Ectodermal cell (in vitro differentiated cells): ENCODE measurements around the gene HAUS7.
"Not testable (repeated sequence)": the region's sequence is repeated elsewhere in the genome, so short reads cannot be mapped to it uniquely, and the experiment has no call there.

Source experiments
- H3K27ac ChIP-seq: 2 replicates; pipeline ENCODE4 v1.7.0; 2013; ENCODE audit warnings: mild to moderate bottlenecking, low read depth, low read length; ENCODE audit not compliant: insufficient read depth, poor library complexity, severe bottlenecking
- H3K27me3 ChIP-seq: 2 replicates; pipeline ENCODE4 v1.7.0; 2013; ENCODE audit warnings: mild to moderate bottlenecking, low read length; ENCODE audit not compliant: insufficient read depth, control insufficient read depth, poor library complexity, severe bottlenecking
- H3K36me3 ChIP-seq: one replicate; pipeline ENCODE4 v1.7.0; 2013; ENCODE audit warnings: low read length; ENCODE audit not compliant: control insufficient read depth, insufficient read depth
- H3K4me1 ChIP-seq: one replicate; pipeline ENCODE4 v1.7.0; 2013; ENCODE audit warnings: low read length; ENCODE audit not compliant: control insufficient read depth, insufficient read depth
- H3K4me3 ChIP-seq: 2 replicates; pipeline ENCODE4 v1.7.0; 2013; ENCODE audit warnings: low read depth, low read length, control low read depth; ENCODE audit not compliant: insufficient read depth
- H3K9me3 ChIP-seq: 2 replicates; pipeline ENCODE4 v1.7.0; 2013; ENCODE audit warnings: mild to moderate bottlenecking, low read length, moderate library complexity; ENCODE audit not compliant: control insufficient read depth
- WGBS, 2 experiments: methylation state at CpG; one replicate each; pipeline ENCODE4 v1.1.7; 2013; ENCODE audit warnings: missing lambda C conversion rate in 2 of 2; 5-methylcytosine and 5-hydroxymethylcytosine counted together

The HAUS7 gene

GRCh38 chrX:153405426-153405825, 65.0 kb downstream of the HAUS7 start:
- H3K27ac ChIP-seq, result no peak overlapping the region
- 63 to 67% methylated on average over 5 of the region's 5 CpGs for whole genome bisulfite sequencing, 2 experiments
- no peaks in the 10 kb centered on the region for H3K4me1 ChIP-seq
- peaks cover 3% of the 10 kb centered on the region for H3K27me3 ChIP-seq
- no peak overlapping the region for H3K4me3 ChIP-seq
- no peaks in the 10 kb centered on the region for H3K9me3 ChIP-seq
- no peaks in the 10 kb centered on the region for H3K36me3 ChIP-seq

GRCh38 chrX:153404333-153404732, 66.0 kb downstream of the HAUS7 start:
- H3K27me3 ChIP-seq, H3K9me3 ChIP-seq, H3K36me3 ChIP-seq, H3K4me3 ChIP-seq, H3K4me1 ChIP-seq, H3K27ac ChIP-seq: not testable (repeated sequence)
- WGBS, 2 experiments, result 88 to 93% methylated on average over 3 of the region's 5 CpGs

- no peaks in the 10 kb centered on the region for H3K36me3 ChIP-seq
- H3K9me3 ChIP-seq, result no peaks in the 10 kb centered on the region
- 93 to 96% methylated on average over 28 to 29 of the region's 29 CpGs for WGBS, 2 experiments
- no peak within 1 kb of the TSS for H3K27ac ChIP-seq
- no peaks in the 10 kb centered on the region for H3K4me1 ChIP-seq
- H3K4me3 ChIP-seq, result no peak within 1 kb of the TSS
- no peaks in the 10 kb centered on the region for H3K27me3 ChIP-seq
These were observed 69.1 kb downstream of the HAUS7 start, which contains the start of gene PNMA6E for GRCh38 chrX:153401133-153401764. Gene PNMA6E, minus strand, starts transcription at chrX:153401350. Its CDS starts 2,501 bp downstream, at chrX:153398849.

- H3K4me3 ChIP-seq, result no peak overlapping the region
- no peaks in the 10 kb centered on the region for H3K4me1 ChIP-seq
- no peaks in the 10 kb centered on the region for H3K9me3 ChIP-seq
- H3K36me3 ChIP-seq, result no peaks in the 10 kb centered on the region
- no peaks in the 10 kb centered on the region for H3K27me3 ChIP-seq
- WGBS, 2 experiments, result 74 to 78% methylated on average over 58 to 59 of the region's 60 CpGs
- H3K27ac ChIP-seq, result no peak overlapping the region
These were observed 69.9 kb downstream of the HAUS7 start for GRCh38 chrX:153400146-153401132.

GRCh38 chrX:153398275-153398960, 72.0 kb downstream of the HAUS7 start:
- Histone ChIP-seq H3K4me1 (no peaks in the 10 kb centered on the region), H3K4me3 (no peak overlapping the region), H3K27ac (no peak overlapping the region), H3K27me3 (no peaks in the 10 kb centered on the region), H3K9me3 (no peaks in the 10 kb centered on the region), H3K36me3 (no peaks in the 10 kb centered on the region)
- WGBS, 2 experiments, result 84 to 87% methylated on average over 16 to 17 of the region's 17 CpGs
